Skeletal muscle cell (primary cell): ENCODE measurements around the gene CARM1.
"Not testable (repeated sequence)": the region's sequence is repeated elsewhere in the genome, so short reads cannot be mapped to it uniquely, and the experiment has no call there.

ENCODE experiments used
- DNase-seq: peaks from one replicate; pipeline ENCODE4 v3.0.0-alpha.2; 2010; ENCODE audit warnings: low read depth
- H3K4me3 ChIP-seq: 2 replicates; pipeline ENCODE4 v1.5.1; 2011; ENCODE audit warnings: low read depth, mild to moderate bottlenecking, control low read depth, low read length, moderate library complexity

Gene CARM1

DNA sequence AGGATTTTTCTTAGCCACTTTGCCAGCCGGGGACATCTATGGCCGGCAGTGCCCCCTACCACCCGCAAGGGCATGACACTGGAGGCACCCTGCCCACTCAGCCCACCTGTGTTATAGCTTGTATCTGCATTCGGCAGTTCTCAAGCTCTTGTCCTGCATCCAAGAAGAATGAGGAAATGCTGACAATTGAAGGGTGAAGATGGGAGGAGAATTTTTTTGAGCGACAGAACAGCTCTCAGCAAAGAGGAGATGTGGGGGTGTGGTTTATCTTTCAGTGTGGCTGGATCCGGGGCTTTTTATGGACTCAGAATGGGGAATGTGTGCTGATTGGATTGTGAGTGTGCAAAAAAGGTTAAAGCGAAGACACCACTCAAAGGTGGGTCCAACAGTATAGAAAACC is 28.6 kb upstream of the CARM1 start:
- DNase-seq: no peak

DNA sequence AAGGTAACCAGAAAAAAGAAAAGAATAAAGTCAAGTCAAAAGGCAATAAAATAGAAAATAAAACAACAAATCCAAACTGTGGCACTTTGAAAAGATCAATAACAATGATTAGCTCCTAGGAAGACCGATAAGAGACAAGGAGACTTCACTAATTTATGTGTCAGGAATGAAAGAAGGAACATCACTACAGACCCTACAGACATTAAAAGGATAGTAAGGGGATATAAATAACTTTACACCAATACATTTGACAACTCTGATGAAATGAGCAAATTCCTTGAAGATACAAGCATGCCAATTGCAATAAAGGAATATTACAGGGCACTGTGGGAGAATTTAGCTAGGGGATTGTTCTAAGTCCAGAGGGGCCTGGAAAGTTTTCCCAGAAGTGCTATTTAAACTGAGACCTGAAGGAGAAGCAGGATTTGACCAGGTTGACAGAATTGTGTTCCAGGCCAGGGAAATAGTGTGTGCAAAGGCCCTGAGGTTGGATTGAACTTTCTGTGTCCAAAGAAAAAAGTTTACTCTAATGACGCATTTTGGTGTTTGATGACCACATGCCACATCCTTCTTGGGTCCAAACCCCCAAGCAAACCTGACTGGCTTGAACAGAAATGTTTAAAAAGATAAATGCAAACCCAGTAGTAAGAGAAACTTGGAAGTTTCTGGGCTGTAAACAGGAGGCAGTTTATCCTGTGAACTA is 24.7 kb upstream of the CARM1 start:
- no peak overlapping the region for H3K4me3 ChIP-seq
- no peak for DNase-seq

More for the DNA sequence above, 28.6 kb upstream of the CARM1 start:
- H3K4me3 ChIP-seq: no peak overlapping the region

DNA sequence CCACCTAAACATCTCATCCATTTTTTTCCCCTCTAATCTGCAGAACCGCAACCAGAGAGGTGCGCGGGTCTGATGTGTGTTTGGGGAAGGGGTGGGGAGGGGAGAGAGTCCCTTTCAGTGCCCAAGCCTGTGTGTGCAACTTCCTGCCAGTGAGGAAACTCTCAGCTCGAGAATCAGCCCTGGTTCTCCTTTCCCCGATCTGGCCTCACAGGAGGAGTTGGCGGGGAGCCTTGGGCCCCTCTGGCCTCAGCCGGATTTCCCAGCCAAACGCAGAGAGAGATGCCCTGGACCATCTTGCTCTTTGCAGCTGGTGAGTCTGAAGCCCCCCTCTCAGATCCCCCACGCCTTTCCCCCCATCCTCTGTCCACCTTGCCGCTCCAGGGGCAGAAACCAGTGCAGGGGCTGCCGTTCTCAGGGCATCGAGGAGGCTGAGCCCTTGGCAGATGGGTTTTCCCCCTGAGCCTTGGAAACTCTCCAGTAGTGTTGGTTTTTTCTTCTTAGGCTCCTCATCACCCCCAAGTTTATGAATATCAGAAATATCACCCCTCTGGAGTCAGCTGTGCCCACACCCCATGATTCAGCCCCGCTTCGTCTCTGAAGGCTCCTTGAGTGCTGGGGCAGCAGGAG is 23.0 kb upstream of the CARM1 start, which contains the start of gene C19orf38:
Gene C19orf38, plus strand, starts transcription at position 186 of the 627 bp plus-strand sequence. Its CDS starts 94 bp downstream, at position 280.
- DNase-seq: no peak
- peak within 1 kb of the TSS; percentile 18 for H3K4me3 ChIP-seq

DNA sequence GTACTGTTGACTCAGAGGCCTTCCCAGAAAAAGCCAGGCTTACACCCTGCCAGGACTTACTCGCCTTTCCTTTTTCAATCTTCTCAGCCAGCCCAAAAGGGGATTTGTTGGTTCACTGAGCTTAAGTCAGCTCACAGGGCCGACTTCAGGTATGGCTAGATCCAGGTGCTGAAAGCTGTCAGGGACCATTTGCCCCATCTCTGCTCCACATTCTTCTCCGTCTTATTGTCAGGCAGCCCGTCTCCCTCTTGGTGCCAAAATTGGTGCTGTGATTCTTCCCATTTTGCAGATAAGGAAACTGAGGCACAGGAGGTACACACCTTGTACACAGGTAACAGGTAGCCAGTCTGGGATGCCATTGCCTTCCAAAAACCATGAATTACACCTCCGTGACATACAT is 20.7 kb upstream of the CARM1 start:
- H3K4me3 ChIP-seq: no peak overlapping the region
- DNase-seq: no peak

DNA sequence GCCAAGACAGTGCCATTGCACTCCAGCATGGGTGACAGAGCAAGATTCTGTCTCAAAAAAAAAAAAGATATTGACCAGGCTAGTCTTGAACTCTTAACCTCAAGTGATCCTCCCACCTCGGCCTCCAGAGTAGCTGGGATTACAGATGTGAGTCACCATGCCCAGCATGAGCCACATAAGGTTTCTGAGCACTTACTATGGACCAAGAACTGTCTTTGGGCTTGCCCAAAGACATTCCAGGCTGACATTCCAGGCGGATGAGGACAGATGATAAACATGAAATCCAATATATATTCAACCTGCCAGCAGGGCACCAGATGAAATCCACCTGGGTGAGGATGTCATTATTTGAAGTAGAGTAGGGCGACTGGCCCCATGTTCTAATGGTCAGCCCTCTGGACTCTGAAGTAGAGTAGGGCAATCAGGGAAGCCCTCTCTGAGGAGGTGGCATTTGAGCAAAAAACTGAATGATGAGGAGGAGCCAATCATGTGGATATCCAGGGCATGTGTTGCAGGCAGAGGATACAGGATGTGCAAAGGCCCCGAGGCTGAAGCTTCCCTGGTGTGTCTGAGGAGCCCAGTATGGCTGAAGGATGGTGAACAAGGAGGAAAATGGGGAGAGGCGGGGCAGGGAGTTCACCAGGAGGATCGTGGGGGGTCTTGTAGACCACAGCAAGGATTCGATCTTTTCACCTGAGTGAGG is 19.1 kb upstream of the CARM1 start:
- DNase-seq: no peak
- no peak overlapping the region for H3K4me3 ChIP-seq

DNA sequence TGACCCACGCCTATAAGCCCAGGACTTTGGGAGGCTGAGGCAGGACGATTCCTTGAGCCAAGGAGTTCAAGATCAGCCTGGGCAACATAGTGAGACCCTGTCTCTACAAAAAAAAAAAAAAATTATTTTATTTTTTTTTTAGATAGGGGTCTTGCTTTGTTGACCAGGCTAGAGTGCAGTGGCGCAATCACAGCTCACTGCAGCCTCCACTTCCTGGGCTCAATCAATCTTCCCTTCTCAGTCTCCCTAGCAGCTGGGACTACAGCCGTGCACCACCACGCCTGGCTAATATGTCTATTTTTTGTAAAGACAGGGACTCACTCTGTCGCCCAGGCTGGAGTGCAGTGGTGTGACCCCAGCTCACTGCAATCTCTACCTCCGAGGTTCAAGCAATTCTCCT is 18.4 kb upstream of the CARM1 start:
- no peak overlapping the region for H3K4me3 ChIP-seq
- DNase-seq: no peak

DNA sequence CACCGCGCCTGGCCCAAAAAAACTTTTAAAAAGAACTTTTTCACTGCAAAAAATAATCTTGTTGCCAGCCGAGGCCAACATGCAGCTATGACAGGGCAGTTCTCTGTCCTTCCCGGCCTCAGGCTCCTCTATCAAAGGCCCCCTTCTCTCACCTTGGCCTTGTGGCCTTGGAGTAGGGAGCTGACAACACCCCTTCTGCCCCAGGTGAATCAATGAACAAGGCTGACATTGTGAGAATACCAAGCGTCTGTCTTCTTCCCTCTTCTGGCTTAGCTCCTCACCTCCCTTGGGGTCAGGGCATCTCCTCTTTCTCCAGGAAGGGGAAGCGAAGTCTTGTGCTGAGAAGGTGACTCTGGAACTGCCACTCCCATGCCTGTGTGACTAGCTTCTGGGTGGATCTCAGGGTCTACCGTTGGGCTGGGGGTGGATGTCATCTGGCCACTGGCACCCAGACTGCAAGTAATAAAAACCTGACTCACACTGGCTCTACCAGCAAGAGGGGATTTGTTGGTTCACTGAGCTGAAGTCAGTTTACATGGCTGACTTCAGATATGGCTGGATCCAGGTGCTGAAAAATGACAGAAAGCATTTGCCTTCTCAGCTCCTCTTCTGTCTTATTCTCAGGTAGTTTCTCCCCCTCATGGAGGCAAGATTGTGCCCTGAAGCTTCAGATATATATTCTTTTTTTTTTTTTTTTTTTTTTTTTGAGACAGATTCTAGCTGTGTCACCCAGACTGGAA is 16.8 kb upstream of the CARM1 start:
- DNase-seq: no peak
- no peak overlapping the region for H3K4me3 ChIP-seq

DNA sequence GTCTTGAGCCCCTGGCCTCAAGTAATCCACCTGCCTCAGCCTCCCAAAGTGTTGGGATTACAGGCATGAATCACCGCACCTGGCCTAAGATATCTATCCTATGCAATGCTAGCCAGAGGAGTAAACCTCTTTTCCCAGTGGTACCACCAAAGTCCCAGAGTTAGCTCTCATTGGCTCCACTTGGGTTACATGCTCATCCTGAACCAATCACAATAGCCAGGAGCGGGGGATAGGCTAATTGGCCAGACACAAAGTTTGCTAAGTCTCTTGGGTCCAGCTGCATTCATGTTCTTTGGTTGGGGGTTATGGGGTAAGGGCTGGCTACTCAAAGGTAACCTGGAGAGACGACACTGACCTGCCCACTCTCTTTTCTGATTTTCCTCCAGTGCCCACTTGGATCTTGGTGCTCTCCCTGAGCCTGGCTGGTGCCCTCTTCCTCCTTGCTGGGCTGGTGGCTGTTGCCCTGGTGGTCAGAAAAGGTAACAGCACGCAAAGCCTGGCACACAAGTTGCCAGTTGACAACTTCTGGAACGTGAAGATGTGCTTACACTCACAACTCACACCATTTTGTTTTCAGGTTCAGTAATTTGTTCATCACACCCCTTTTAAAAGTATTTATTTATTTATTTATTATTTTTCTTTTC is 15.4 kb upstream of the CARM1 start:
- DNase-seq: no peak
- H3K4me3 ChIP-seq: no peak overlapping the region

DNA sequence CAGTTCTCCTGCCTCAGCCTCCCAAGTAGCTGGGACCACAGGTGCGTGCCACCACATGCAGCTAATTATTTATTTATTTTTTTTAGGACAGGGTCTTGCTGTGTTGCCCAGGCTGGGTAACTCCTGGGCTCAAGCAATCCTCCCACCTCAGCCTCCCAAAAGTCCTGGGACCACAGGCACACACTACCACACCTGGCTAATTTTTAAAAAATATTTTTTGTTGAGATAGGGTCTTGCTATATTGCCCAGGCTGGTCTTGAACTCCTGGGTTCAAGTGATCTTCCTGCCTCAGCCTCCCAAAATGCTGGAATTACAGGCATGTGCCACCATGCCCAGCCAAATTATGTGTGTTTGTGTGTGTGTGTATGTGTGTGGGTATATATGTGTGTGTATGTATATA is 14.5 kb upstream of the CARM1 start:
- H3K4me3 ChIP-seq, DNase-seq: not testable (repeated sequence)

DNA sequence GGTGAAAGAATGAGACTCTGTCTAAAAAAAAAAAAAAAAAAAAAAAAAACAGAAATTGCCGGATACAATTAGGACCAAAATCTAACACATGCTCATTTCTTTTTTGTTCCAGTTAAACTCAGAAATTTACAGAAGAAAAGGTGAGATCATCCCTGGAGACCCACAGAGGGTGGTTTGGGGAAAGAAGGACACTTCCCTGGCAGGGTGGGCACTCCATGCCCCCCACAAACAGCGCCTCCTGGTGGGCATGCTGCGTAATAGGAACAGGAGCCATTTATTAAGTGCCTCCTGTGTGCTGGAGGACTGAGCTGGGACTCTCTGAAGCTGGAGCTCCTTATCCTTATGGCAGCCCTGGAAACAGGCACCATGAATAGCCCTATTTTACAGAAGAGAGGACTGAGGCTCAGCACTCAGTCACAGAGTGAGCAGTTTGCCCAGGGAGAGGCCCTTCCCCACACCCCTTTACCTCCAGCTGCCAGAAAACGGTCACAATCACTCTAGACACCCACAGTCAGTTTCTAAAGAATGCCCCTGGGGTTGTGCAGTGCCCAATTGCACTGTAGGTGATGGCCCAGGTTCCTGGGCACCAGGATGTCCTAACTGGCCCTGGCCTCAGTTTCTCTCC is 13.0 kb upstream of the CARM1 start:
- no peak overlapping the region for H3K4me3 ChIP-seq
- DNase-seq: no peak

DNA sequence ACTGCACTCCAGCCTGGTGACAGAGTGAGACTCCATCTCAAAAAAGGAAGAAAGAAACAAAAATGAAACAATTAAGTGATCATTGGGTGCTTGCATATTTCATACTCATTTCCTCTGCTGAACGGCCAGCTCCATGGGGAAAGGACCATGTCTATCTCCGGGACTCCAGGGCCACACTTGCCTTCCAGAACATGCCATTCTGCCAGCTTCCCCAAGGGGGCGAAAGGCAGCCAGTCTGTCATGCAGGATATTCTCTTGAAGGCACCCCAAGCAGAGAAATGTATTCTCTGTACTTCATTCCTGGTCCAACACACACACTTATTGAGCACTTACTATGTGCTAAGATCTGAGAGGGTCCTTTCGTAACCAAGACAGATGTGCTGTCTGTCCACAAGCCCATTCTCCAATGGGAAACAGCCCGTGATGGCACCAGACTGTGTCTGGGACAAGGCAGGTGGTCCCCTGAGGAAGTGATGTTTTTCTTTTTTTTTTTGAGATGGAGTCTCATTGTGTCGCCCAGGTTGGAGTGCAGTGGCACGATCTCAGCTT is 10.2 kb upstream of the CARM1 start:
- DNase-seq: no peak
- H3K4me3 ChIP-seq: no peak overlapping the region

DNA sequence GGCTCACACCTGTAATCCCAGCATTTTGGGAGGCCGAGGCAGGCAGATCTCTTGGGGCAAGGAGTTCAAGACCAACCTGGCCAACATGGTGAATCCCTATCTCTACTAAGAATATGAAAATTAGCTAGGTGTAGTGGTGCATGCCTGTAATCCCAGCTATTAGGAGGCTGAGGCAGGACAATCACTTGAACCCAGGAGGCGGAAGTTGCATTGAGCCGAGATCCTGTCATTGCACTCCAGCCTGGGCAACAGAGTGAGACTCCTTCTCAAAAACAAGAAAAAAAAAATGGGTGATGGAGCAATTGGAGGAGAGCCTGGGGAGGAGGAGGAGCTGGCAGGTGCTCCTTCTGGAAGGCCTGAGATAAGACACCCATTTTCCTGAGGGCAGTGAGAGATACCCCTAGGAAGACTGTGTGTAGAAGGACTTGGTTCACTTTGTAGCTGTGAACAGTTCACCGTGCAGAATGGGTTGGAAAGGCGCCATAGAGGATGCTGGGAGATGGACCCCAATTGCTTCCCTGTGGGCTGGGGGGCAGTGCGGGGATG is 8.7 kb upstream of the CARM1 start:
- no peak overlapping the region for H3K4me3 ChIP-seq
- DNase-seq: no peak

DNA sequence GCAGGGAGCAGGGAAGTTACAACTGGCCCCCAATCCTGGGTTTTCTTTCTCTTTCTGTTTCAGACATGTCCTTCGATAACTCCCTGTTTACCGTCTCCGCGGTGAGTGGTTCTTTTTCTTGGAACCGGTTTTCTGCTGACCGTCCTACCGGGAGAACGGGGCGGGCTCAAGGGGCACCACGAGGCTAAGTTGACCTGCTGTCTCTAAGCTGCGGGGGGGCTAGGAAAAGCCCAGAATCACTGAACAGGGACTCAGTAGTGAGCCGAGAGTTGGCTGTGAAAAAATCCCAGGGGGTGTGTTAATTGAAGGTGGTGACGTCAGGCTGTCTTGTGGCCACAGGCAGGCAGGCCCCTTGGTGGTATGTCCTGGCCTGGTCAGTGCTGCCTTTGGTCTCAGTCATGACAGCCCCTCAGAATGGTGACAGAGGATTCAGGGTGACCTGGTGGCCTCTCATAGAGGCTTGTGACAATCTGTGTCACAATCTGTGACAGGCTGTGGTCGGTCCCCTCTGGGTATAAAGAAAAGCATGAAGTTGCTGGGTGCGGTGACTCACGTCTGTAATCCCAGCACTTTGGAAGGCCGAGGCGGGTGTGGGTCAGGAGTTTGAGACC is 8.1 kb upstream of the CARM1 start:
- DNase-seq: no peak
- no peak overlapping the region for H3K4me3 ChIP-seq

DNA sequence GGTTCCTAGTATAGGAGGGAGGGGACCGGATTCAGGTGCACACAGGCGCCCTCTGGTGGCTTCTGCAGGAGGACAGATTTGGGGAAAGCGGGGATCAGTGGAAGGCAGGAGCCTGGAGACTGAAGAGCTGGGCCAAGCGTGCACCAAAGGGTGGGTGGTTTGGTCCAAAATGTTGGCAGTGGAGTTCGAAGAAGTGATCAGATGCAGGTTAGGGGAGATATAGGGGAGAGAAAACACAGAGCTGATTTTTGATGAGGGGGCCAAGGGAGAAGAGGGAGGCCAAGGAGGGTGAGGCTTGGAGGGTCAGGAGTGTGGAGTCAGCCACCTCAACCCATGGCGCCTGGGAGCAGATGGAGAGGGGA is 6.8 kb upstream of the CARM1 start:
- no peak overlapping the region for H3K4me3 ChIP-seq
- no peak for DNase-seq

DNA sequence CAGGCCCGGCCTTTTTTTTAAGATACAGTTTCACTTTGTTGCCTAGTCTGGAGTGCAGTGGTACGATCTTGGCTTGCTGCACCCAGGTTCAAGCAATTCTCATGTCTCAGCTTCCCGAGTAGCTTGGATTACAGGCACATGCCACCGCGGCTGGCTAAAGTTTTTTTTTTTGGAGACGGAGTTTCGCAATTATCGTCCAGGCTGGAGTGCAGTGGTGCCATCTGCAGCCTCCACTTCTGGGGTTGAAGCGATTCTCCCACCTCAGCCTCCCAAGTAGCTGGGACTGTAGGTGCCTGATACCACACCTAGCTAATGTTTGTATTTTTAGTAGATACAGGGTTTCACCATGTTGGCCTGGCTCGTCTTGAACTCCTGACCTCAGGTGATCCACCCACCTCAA is 4.9 kb upstream of the CARM1 start:
- no peak for DNase-seq
- no peak overlapping the region for H3K4me3 ChIP-seq

DNA sequence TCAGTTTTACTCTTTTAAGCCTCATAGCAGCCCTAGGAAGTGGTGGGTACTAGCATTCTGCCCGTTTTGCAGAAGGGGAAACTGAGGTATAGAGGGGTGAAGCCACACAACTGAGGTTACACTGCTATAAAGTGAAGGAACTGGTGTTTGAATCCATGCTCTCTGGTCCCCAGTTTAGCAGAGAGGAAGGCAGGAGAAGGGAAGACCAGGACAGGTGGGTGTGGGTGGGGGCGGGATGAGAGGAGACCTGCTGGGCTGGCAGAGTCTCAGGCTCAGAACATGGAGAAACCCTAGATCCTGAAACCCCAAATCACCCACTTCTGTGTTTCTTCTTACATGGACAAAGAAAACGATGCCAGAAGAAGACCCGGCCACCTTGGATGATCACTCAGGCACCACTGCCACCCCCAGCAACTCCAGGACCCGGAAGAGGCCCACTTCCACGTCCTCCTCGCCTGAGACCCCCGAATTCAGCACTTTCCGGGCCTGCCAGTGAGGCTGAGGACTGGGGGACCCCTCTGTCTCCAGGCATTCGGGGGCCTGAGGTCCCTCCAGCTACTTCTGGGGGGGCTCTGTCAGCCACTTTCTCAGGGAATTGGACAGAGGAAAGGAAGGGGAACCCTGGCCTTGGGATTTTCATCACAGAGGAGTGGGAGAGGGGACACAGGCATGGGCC is 2.3 kb upstream of the CARM1 start:
- no peak for DNase-seq
- no peak overlapping the region for H3K4me3 ChIP-seq

DNA sequence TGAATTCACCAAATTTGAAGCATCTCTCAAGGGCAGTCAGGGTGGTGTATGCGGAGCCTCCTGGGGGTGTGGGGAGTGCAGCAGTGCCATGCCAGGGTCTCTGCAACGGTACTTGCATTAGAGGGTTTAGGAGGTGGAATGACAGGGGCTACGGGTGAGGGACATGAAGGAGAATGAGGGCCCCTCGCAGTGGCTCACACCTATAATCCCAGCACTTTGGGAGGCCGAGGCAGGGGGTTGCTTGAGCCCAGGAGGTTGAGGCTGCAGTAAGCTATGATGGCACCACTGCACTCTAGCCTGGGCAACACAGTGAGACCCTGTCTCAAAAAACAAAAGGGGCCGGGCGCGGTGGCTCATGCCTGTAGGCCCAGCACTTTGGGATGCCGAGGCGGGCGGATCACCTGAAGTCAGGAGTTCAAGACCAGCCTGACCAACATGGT is 1.5 kb upstream of the CARM1 start:
- not testable (repeated sequence) for DNase-seq, H3K4me3 ChIP-seq

DNA sequence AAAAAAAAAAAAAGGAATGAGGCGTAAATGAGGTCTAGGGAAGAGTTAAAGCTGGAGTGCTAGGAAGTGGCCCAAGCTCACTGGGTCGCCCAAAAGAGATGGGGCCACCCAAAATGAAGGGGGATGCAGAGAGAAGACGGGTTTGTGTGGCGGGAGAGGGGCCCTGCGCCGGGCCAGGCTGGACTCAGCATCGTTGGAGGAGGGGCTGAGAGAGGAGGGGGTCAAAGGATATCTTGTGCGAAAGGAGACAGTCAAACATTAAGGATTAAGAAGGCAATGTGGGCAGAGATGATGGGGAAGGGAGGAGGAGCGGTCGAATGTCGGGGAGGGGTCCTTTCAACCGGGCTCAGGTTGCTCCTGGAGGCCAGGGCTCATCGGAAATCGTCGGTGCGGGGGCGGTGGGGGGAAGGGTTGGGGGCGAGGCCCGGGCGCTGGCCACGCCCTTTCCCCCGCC is 825 bp upstream of the CARM1 start:
- DNase-seq: no peak

More for the DNA sequence above, 825 bp upstream of the CARM1 start:
- H3K4me3 ChIP-seq: peak overlapping the region; percentile 42
